HepG2 (cell line): ENCODE data around the gene TREML4.

Source experiments
- CTCF ChIP-seq: sonication (generic); formaldehyde crosslinking; IDR thresholded peaks from 2 replicates; pipeline ENCODE4 v1.5.0; 2020; ENCODE audit warnings: mild to moderate bottlenecking, missing genetic modification reagents, moderate library complexity
- HNRNPH1 ChIP-seq: fragments of 200-400 bp; formaldehyde crosslinking; optimal IDR thresholded peaks from 2 replicates; pipeline ENCODE3; 2017; ENCODE audit warnings: mild to moderate bottlenecking, low read depth, low read length
- HOXA9 ChIP-seq: sonication (generic); formaldehyde crosslinking; IDR thresholded peaks from 2 replicates; pipeline ENCODE4 v1.8.1; 2022; ENCODE audit warnings: missing genetic modification reagents, mild to moderate bottlenecking, moderate library complexity, borderline replicate concordance
- MAFG ChIP-seq: sonication (generic); formaldehyde crosslinking; IDR thresholded peaks from 2 replicates; pipeline ENCODE4 v1.5.1; 2020; ENCODE audit warnings: mild to moderate bottlenecking, missing genetic modification reagents
- MEF2D ChIP-seq: sonication (generic); formaldehyde crosslinking; IDR thresholded peaks from 2 replicates; pipeline ENCODE4 v1.5.1; 2020; ENCODE audit warnings: mild to moderate bottlenecking, missing genetic modification reagents
- NRL ChIP-seq: sonication (generic); formaldehyde crosslinking; IDR thresholded peaks from 2 replicates; pipeline ENCODE4 v1.5.0; 2020; ENCODE audit warnings: missing genetic modification reagents, mild to moderate bottlenecking, moderate library complexity, borderline replicate concordance
- POLR2AphosphoS5 ChIP-seq: IDR thresholded peaks from 2 replicates; pipeline ENCODE4 v1.6.1; 2012; ENCODE audit warnings: low read depth, low read length
- RXRB ChIP-seq: IDR thresholded peaks from 2 replicates; pipeline ENCODE4 v1.6.1; 2016; ENCODE audit warnings: borderline replicate concordance, missing genetic modification reagents, missing compliant biosample characterization
- ZNF10 ChIP-seq: sonication (generic); formaldehyde crosslinking; IDR thresholded peaks from 2 replicates; pipeline ENCODE4 v1.4.0; 2020; ENCODE audit warnings: mild to moderate bottlenecking, low read depth, missing genetic modification reagents, borderline replicate concordance
- ZNF431 ChIP-seq: sonication (generic); formaldehyde crosslinking; IDR thresholded peaks from 2 replicates; pipeline ENCODE4 v1.9.0; 2022; ENCODE audit warnings: missing genetic modification reagents, low read depth, mild to moderate bottlenecking, borderline replicate concordance

GRCh38 chr6:41255638-41256246 is 27.6 kb downstream of the TREML4 start:
- TF ChIP-seq NRL (no peak), MEF2D (CRISPR knock-in tag) (no peak), MAFG (no peak), CTCF (CRISPR knock-in tag) (no peak), ZNF10 (CRISPR knock-in tag) (no peak), HNRNPH1 (no peak), ZNF431 (CRISPR knock-in tag) (no peak), RXRB (CRISPR knock-in tag) (no peak), POLR2AphosphoS5 (no peak), HOXA9 (CRISPR knock-in tag) (no peak)
